GM19023 (cell line): Measurements from ENCODE around the gene GNAZ.
"Not testable (repeated sequence)": the region's sequence is repeated elsewhere in the genome, so short reads cannot be mapped to it uniquely, and the experiment has no call there.

Source experiments
- ATAC-seq: cut with Tn5 transposase; IDR thresholded peaks from one replicate; pipeline ENCODE4 v1.9.1; 2021; ENCODE audit warnings: mild to moderate bottlenecking, moderate library complexity; ENCODE audit not compliant: unreplicated experiment

The GNAZ gene

GRCh38 chr22:23070418-23071229, at the start of gene GNAZ:
Gene GNAZ (plus strand): TSS chr22:23070519. CDS start chr22:23095696, 25,177 bp downstream.
- ATAC-seq: peak; percentile 31

DNA sequence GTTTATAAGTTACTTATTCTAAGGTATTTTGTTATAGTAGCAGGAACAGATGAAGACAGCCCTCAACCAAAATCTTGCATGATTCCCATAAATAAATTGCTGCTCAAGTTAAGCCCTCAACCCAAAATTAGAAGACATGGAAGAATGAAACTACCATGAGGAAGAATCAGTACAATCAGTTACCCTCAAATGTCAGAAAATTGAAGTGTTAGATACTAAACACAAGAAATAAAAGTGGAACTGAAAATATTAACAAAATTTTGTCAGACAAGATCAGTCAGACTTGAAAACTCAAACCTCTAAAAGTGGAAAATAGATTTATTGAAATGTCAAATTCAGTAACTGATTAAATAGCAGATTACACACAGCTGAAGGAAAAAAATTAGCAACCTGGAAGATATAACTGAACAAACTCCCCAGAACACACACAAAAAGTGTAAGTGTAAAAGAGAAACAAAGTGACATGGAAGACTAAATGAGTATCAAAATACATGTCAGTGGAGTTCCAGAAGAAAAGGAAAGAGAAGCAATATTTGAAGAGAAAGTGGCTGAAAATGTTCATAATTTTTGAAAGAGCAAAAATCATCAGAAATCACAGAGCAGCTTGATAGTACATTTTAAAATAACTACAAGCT, 49.5 kb upstream of the GNAZ start:
- ATAC-seq: no peak

- not testable (repeated sequence) for ATAC-seq
Measured at GRCh38 chr22:23021660-23022353, 48.5 kb upstream of the GNAZ start.

DNA sequence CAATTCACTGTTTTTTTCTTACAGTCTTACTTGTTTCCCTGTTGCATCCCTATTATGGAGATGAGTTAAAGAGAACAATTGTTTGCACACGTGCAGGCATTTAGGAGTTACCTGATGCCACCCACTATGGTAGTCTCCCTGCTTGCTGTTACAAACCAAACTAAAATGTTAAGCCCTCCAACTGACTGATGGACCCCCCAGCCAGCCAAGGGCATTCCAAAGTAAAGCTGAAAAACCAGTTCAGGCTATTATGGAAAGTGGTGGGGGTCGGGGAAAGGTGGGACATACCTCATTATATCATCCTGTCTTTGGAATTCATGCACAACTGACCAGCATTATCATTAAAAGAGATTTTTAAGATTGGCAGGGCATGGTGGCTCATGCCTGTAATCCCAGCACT, 47.0 kb upstream of the GNAZ start:
- no peak for ATAC-seq

- ATAC-seq: no peak
Measured at GRCh38 chr22:23026777-23027176, 43.5 kb upstream of the GNAZ start.

DNA sequence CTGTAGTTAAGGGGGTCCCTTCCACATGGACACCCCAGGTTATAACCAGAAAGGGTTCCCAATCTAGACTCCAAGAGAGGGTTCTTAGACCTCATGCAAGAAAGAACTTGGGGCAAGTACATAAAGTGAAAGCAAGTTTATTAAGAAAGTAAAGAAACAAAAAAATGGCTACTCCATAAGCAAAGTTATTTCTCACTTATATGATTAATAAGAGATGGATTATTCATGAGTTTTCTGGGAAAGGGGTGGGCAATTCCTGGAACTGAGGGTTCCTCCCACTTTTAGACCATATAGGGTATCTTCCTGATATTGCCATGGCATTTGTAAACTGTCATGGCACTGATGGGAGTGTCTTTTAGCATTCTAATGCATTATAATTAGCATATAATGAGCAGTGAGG, 42.5 kb upstream of the GNAZ start:
- not testable (repeated sequence) for ATAC-seq

- no peak for ATAC-seq
Measured at GRCh38 chr22:23029521-23030228, 40.6 kb upstream of the GNAZ start.

DNA sequence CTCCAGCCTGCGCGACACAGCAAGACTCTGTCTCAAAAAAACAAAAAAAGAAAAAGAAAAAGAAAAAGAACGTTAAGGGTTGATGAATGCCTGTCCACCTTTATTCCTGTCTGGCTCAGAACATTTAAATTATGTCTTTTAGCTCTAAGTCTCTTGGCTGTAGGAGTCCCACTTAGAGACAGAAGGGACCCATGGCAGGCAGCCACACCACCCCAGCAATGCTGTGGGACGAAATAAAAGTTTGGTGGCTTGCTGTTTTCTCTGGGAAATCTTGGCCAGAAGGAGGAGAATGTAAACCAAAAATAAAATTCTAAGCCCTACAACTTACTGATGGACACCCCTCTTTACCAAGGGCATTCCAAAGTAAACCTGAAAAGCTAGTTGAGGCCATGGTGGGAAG, 38.9 kb upstream of the GNAZ start:
- ATAC-seq: no peak

DNA sequence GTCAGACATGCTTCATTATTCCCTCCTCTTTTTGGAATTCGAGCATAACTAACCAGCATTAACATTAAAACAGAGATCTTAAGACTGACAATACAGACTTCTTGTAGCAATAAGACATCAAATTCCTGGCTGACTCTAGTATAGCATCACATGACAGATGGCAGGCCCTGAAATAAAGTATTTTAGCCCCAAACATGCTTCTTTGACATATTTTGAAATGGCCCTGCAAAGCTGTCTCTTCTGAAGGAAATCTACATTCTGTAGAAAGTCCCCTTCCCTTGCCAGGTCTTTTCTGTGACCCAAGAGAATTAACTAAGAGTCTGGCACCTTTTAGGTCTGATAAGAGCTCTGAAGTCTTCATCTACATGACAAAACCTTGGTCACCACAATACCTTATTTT, 38.5 kb upstream of the GNAZ start:
- no peak for ATAC-seq

DNA sequence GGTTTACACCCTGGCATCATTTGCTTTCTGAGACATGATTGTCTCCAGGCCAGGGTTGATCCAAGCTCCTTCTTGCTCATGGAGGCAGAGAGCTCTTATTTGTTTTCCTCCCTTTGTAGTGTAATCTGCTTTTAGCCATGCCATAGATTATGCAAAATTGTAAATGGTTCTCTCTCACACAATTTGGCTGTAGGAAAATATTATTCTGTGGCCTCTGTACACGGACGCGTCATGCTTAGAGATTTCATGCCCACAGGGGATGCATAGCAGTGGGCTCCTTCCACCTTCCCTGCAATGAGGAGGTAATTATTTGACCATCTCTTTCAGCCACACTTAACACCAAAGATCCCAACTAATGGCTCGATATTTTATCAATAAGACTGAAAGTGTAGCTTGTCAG, 37.7 kb upstream of the GNAZ start:
- no peak for ATAC-seq

GRCh38 chr22:23033116-23033905, 37.0 kb upstream of the GNAZ start:
- ATAC-seq: no peak

DNA sequence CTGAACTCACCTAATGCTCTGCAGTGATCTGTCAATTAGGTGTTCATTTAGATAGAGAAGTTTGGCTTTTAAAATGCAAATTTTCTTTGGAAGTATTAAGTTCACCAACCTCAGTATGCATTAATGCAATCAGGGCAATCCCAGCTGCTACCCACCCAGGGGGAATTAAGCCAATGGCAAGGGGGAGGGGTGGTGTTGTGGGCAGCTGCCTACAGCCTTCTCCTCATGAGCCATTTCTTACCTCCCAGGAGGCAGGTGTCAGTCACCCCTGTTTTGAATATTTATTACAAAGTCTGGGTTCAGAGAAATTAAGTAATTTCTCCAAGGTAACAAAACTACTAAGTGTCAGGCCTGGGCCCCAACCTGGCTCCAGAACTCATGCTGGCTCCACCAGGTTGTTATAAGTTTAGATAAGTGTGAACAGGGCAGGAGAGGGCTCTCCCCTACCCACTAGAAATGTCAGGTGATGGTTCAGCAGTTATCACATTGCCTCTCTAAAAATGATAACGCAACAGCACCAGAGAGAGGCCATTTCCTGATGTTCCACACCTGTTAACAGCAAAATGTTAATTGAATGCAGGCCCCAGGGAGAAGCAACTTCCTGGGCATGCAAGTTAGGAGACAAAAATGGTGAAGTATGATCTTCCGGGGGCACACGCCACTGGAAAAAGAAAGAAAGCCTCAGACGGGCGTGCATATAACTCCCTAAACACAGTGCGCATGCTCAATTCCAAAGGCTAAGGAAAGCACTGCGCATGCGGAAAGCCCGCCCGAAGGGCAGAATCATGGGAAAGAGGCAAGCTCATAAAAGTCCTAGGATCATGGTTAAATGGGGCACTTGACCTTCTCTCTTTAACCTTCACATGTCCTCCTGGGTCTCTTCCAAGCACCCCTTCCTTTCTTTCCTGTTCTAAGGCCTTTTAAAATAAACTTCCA, 35.4 kb upstream of the GNAZ start:
- ATAC-seq: no peak

GRCh38 chr22:23035557-23036277, 34.6 kb upstream of the GNAZ start:
- ATAC-seq: no peak

- ATAC-seq: no peak
Measured at GRCh38 chr22:23036684-23037428, 33.5 kb upstream of the GNAZ start.

DNA sequence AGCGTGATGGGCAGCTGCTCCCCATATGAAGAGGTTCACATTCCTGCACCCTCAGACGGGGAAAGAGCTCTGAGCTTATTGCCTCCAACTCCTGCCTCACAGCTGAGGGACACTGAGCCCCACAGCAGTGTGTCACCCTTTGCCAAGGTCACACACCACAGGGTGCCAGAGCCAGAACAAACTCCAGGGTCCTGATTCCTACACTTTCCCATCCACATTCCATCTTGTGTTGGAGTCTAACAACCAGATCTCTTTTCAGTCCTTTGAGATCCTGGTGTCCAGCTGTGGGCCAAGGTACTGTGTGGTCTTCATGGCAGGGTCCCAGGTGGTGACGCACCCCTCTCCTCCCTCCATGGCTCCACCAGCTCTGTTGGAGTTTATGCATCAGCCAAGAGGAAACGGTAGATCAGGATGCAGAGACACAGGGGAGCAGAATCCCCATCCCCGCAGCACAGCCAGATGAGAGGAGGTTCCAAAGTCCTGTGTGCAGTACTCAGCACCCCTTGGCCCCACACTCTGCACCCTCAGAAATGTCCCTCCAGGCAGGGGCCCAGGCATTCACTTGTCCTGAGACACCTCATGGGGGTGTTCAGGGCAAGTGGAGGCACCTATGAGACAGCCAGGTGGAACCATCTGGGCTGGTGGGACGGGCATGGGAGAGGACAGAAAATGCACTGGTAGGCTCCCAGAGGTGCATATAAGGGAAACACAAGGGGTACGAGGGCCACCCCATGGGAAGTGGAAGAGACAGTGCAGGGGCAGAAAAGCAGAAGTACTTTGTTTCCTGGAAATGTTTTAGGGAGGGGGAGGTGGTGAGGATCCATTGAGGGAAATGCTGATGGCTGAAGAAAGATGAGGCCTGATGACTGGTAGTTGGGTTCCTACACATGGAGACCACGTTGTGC, 32.6 kb upstream of the GNAZ start:
- ATAC-seq: no peak

GRCh38 chr22:23038334-23038642, 32.0 kb upstream of the GNAZ start:
- no peak for ATAC-seq

DNA sequence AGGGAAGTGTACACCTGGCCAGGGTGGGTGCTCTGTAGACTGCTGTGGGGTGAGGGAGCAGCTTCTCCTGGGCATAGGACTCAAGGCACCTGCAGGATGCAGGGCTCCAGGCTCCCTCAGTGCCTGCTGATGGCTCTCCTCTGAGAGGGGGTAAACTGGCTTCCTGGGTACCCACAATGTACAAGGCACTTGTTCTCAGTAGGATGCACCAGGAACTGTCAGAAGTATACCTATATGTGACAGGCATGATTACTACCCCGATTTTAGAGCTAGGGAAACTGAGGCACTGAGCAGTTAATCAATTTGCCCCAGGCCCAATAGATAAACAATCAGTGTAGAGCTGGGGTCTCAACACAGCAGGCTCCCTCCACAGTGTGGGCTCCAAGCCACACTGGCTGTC, 31.4 kb upstream of the GNAZ start:
- no peak for ATAC-seq
